GM21619 (cell line): Measurements from ENCODE around the gene MLLT3.
A peak's percentile ranks its signal among the peaks of the same experiment; 100 is the strongest.

ENCODE experiments used
- ATAC-seq: cut with Tn5 transposase; IDR thresholded peaks from one replicate; pipeline ENCODE4 v1.9.1; 2021; ENCODE audit not compliant: unreplicated experiment

MLLT3 gene

DNA sequence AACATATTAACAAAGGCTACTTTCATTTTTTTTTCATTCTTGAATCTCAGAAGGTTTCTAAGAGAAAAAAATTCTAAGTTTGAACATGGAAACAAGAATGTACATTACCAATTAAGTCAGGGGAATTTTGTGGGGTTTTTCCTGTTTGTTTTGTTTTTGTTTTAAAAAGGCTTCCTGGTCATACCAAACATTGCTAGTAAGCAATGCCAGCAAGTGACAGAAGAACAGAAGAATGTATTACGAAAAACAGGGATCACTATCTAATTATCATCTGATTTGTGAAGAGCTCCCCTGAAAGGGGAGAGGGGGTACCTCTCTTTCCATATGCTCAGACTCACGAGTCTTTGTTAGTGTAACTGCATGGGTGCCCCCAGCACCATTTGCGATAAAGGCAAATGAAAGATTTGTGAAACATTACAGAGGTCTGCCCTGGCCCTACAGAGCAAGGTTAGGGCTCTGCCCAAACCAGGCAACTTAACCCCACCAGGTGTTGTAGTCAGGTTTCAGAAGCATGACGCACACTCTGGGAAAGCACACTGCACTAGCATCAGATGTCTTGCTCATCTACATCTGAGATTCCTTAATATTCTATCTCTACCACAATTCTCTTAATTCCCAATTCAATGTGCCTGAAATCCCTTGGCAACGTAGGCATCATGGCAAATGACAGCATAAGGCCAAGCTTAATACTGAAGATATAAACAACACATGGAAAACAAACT, 268.2 kb downstream of the MLLT3 start:
- peak; percentile 39 for ATAC-seq

DNA sequence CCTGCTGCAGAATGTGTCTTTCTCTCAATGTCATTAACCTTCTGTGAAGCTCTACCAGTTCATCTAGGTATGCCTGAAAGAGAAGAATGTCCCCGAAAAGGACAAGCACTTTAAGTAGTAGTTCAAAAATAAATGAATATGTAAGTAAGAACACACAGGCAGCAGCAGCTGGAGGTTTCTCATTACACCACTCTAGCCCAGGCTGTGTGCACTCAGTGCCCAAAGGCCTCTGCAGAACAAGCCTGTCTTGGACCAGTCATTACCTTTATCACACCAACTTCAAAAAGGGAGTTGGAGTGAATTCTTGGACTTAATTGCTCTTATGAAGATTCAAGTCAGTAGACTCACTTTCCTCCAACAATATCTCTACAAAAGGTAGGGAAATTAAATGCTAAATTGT, 268.8 kb downstream of the MLLT3 start:
- no peak for ATAC-seq

DNA sequence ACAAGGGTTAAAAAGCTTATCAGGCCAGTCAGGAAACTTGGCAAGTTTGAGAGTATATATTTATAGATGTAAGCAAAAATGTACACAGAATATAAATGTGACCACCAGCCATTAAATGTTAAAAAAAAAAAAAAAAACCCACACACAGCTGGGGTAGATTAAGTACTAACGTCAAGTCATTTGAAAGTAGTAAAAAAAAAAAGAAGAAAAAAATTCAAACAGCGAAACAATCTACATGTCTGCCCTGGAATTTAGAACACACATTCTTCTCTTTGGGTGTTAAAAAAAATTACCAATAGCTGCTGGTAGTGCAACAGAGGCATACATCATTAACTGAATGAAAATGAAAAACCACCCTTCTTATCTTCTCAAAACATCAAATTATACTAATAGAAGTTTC, 269.7 kb downstream of the MLLT3 start:
- no peak for ATAC-seq

GRCh38 chr9:20351715-20352114, 270.6 kb downstream of the MLLT3 start:
- ATAC-seq = no peak

- ATAC-seq = no peak
These were observed 272.7 kb downstream of the MLLT3 start for GRCh38 chr9:20349568-20349967.

GRCh38 chr9:20343325-20343724, 279.0 kb downstream of the MLLT3 start:
- no peak for ATAC-seq

GRCh38 chr9:20340511-20340861, 281.8 kb downstream of the MLLT3 start:
- ATAC-seq = no peak

DNA sequence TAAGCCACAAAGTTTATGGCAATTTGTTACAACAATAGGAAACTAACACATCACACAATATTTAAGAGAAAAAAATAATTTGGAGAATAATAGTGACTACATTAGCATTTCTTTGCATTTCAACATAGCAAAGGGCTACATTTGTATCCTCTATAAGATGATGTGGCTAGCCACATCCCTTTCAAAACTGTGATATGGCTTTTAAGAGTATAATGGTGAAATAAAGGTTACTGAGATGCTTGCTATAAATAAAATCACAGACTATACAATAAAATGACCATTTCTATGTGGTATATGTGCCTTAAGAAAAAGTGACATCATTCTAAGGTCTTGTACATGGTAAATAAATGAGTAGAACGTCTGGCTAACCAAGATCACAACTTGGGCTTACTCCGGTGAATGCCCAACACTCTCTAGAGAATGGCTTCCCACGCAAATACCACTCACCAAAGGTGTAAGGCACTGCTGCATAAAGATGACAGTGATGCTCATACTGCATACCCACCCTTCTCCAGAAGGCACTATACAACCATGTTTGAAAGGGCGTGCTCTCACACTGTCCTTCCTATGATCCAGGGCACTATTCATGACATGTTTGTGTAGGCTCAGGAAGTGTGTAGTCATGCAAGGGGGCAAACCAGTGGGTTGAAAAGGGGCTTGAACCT, 286.5 kb downstream of the MLLT3 start:
- ATAC-seq = no peak

- no peak for ATAC-seq
These were observed 288.3 kb downstream of the MLLT3 start for GRCh38 chr9:20333991-20334390.

DNA sequence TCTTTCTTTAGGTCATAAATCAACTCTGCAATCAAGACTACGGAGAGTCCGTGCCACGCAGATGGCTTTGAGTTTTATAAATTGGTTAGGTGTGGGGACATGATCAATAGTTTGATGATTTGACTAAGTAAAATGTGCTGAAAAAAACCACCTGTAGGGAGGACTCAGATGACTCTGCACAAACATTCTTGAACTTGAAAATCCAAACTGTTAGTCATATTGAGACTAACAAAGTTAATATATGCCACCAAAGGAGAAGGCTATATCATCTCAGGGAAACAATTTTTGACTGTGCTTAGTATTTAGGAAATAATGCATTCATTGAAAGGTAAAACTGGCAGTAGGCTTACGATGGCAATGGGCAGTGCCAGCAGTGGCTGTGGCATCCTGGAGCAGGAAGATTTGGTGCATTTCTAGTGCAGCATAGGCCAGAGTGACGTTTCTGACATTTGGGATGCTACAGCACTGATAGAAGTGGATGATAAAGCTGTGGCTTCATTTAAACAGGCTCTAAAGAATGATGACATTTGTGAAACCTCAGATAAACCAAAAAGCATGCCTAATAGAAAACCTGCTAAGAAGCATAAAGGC, 291.1 kb downstream of the MLLT3 start:
- ATAC-seq = peak; percentile 80

GRCh38 chr9:20330688-20331087, 291.6 kb downstream of the MLLT3 start:
- ATAC-seq = no peak

DNA sequence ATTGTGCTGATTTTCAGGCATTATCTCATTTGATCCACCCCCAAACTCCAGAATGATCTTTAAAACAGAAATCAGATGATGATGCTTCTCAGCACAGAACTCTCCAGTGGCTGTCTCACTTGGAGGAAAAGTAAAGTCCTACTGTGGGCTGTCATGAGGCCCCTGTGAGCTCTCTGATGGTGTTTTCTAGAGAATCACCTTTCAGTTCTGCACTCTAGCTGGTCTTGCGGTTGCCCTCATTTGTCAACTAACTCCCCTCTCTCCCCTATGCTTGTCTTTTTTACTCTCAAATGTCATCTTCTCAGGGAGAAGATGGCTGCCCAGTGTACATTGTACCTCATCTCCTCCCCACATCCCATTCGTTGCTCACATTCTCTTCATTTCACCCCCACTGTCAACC, 295.8 kb downstream of the MLLT3 start:
- ATAC-seq = no peak

- no peak for ATAC-seq
These were observed 297.3 kb downstream of the MLLT3 start for GRCh38 chr9:20325008-20325407.

GRCh38 chr9:20322212-20322611, 300.1 kb downstream of the MLLT3 start:
- no peak for ATAC-seq

GRCh38 chr9:20321423-20322082, 300.7 kb downstream of the MLLT3 start:
- no peak for ATAC-seq

GRCh38 chr9:20320921-20321320, 301.4 kb downstream of the MLLT3 start:
- ATAC-seq = no peak

DNA sequence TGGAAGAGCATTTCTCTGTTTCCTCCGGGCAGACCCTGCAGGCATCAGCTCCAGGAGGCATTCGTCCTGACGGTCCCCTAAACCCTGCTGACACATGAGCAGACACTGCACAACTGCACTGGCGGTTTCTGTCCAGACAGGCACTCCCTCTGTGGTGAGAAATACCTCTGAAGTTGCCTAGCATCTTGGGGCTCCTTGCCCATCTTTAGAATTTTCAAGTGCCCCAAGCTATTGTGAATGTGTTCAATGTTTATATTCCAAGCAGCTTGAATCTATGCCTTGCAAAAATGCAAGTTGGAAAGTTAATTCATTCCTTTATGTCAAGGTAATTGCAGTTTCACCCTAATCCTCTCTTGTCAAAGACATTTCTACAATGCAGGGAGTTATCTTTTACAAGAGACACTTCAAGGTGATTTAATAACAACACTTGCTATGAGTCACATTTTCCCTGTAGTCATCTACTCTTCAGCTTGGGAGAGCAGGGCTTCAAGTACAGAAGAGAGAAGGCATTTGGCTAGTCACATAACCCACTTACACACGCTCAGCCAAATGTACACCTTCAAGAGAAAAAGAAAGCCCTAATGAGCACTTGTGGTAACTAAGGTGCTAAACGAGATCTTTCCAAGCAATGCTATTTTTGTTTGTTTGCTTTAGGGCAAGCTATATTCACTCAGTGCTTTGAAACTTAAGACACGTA, 302.5 kb downstream of the MLLT3 start:
- no peak for ATAC-seq

DNA sequence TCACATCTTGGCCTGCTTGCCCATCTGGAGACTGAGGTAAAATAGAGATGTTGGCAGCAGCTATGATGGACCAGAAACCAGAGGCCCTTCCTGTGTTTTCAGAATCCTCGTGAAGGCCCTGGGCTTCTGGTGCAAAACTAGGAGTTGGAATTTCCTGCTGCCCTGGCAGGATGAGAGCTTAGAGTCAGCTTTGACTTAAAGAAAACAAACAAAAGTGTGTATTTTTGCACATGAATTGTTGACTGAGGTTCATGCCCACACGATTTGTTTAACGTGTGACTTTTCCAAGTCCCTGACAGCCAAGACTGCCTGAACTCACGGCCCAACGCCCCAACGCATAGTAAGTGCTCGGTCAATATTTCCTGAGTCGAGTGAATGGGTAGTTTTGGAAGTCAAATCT, 303.1 kb downstream of the MLLT3 start:
- ATAC-seq = no peak

DNA sequence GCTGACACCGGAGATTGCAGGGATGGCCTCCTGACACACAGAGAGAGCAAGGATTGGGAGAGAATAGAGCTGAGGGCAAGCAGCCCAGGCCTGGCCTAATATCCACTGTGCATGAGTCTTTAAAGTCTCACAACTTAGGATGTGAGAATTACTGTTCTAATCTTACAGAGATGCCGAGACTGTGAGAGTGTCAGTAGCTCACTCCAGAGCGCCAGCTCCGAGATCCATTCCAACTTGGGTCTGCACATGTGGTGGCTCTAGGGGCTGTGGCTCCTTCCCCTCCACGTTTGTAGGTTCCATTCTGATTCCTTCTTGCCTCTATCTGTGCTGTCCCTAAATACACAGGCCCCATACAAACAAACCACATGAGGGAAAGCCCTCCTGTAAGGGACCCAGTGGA, 304.6 kb downstream of the MLLT3 start:
- no peak for ATAC-seq

DNA sequence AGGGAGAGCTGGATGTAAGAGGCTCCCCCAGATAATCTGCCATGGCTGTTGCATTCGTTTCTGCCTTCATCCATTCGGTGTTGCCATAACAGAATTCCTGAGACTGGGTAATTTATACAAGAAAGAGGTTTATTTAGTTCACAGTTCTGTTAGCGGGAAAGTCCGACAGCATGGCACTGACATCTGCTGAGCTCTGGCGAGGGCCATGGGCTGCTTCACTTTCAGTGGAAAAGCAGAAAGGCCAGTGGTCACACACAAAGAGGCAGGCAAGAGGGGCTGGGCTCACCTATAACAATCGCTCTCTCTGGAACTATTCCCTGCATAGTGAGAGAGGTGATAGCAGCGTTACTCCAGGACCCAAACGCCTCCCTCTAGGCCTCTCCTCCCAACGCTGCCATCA, 305.9 kb downstream of the MLLT3 start:
- ATAC-seq = no peak

DNA sequence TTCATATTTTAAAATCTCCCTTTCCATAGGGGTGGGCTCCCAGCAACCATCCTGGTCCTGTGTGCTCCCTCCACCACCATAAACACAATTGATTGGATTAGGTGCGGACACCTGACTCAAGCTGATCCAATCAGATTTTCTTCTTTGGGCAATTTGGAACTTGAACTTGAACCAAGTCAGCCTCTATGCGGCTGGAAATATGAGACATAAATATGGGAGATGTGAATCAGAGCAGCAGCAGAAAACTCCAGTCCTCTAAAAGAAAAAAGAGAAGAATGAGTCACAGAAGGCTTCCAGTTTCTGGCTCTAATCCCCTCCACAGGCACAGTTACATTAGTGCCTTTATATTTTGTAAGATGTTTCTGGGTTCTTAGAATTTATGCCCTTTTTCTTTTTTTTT, 306.6 kb downstream of the MLLT3 start:
- no peak for ATAC-seq
